A549 (cell line): ENCODE results near the gene CCDC152. TPM values are rescaled to one million over a fixed set of nuclear protein-coding genes. Genes with fewer than 3 reads are reported as not detected.

Source experiments
- ATAC-seq, 2 experiments: fragments of 200-7000 bp in 1 of 2; fragments of >200 bp in 1 of 2; cut with Nextera tagmentation in 1 of 2; cut with Tn5 transposase in 1 of 2; 3 replicates each; pipeline versions ENCODE4 v1.8.0 to v1.9.1; 2018 to 2020; ENCODE audit warnings: mild to moderate bottlenecking in 1 of 2, moderate library complexity in 1 of 2
- CTCF ChIA-PET: fragments of 300-600 bp; sonication (Branson Sonifier 250); formaldehyde crosslinking; extraction: SDS; loops from one replicate; lab custom pipeline; 2021; ENCODE audit warnings: antibody characterized with exemption, inconsistent platforms; lab: Yijun Ruan, JAX
- POLR2A ChIA-PET: fragments of 350-600 bp; formaldehyde crosslinking; extraction: SDS; loops from one replicate; lab custom pipeline; 2021; ENCODE audit warnings: antibody characterized with exemption, inconsistent platforms; lab: Yijun Ruan, JAX
- DNase-seq, 2 experiments: peaks; one replicate each; pipeline versions ENCODE4 v3.0.0 to v3.0.0-alpha.2; 2011 to 2016; ENCODE audit warnings: low read depth in 1 of 2, low spot score in 1 of 2
- FAIRE-seq: peaks from 2 replicates; lab custom pipeline; 2011; peaks lifted over from hg19 to GRCh38; lab: Jason Lieb, UNC
- H3K27ac ChIP-seq, 2 experiments: fragments of >200 bp; sonication (Bioruptor Twin); formaldehyde crosslinking; 3 replicates each; pipeline ENCODE4 v1.5.1; 2016 to 2017
- H3K4me1 ChIP-seq: fragments of >200 bp; sonication (Bioruptor Twin); formaldehyde crosslinking; 3 replicates; pipeline ENCODE4 v1.6.1; 2016
- H3K4me2 ChIP-seq: fragments of >200 bp; sonication (Bioruptor Twin); formaldehyde crosslinking; 3 replicates; pipeline ENCODE4 v1.6.1; 2016
- H3K4me3 ChIP-seq: fragments of >200 bp; sonication (Bioruptor Twin); formaldehyde crosslinking; 3 replicates; pipeline ENCODE4 v1.5.1; 2016
- H3K9me3 ChIP-seq: fragments of >200 bp; sonication (Bioruptor Twin); formaldehyde crosslinking; 3 replicates; pipeline ENCODE4 v1.6.1; 2016
- CBX8 ChIP-seq: fragments of 200-600 bp; sonication (generic); IDR thresholded peaks from 2 replicates; pipeline ENCODE4 v1.6.1; 2016
- CHD4 ChIP-seq: fragments of 200-600 bp; sonication (generic); IDR thresholded peaks from 2 replicates; pipeline ENCODE4 v1.6.1; 2016; ENCODE audit warnings: antibody characterized with exemption, mild to moderate bottlenecking, borderline replicate concordance
- EHF ChIP-seq: fragments of 250-450 bp; sonication (Bioruptor Pico); IDR thresholded peaks from 2 replicates; pipeline ENCODE4 v1.5.0; 2020; ENCODE audit warnings: mild to moderate bottlenecking
- EHMT2 ChIP-seq: fragments of 200-600 bp; sonication (generic); IDR thresholded peaks from 2 replicates; pipeline ENCODE4 v1.6.1; 2016; ENCODE audit warnings: antibody characterized with exemption, low read depth, mild to moderate bottlenecking, moderate library complexity
- FOSB ChIP-seq: fragments of 250-450 bp; sonication (Bioruptor Pico); IDR thresholded peaks from 2 replicates; pipeline ENCODE4 v1.5.0; 2020; ENCODE audit warnings: mild to moderate bottlenecking, moderate library complexity
- FOSL2 ChIP-seq, 2 experiments: fragments of 450-650 bp in 1 of 2; fragments of >200 bp in 1 of 2; sonication (Bioruptor Twin) in 1 of 2; formaldehyde crosslinking; IDR thresholded peaks; 2 replicates each; pipeline versions ENCODE4 v1.5.0 to v1.6.1; 2016 to 2020; ENCODE audit warnings: mild to moderate bottlenecking in 1 of 2, moderate library complexity in 1 of 2
- HEYL ChIP-seq: fragments of 250-450 bp; sonication (Bioruptor Pico); IDR thresholded peaks from 2 replicates; pipeline ENCODE4 v1.8.0; 2021; ENCODE audit warnings: mild to moderate bottlenecking, moderate library complexity
- HOXA7 ChIP-seq: fragments of 250-450 bp; sonication (Bioruptor Pico); IDR thresholded peaks from 2 replicates; pipeline ENCODE4 v1.5.0; 2020; ENCODE audit warnings: mild to moderate bottlenecking, moderate library complexity
- HOXB5 ChIP-seq: fragments of 250-450 bp; sonication (Bioruptor Pico); IDR thresholded peaks from 2 replicates; pipeline ENCODE4 v1.5.0; 2020; ENCODE audit warnings: mild to moderate bottlenecking, moderate library complexity
- JUN ChIP-seq, 2 experiments: fragments of >200 bp; sonication (Bioruptor Twin); formaldehyde crosslinking; IDR thresholded peaks; 2 replicates in 1 of 2; 3 replicates in 1 of 2; pipeline ENCODE4 v1.6.1; 2016 to 2017
- MAZ ChIP-seq: fragments of 150-350 bp; IDR thresholded peaks from 2 replicates; pipeline ENCODE4 v1.6.1; 2014; ENCODE audit warnings: antibody characterized with exemption, low read depth, low read length, borderline replicate concordance
- NFE2L2 ChIP-seq: fragments of 150-350 bp; conservative IDR thresholded peaks from 2 replicates; pipeline ENCODE4 v1.6.1; 2014; ENCODE audit warnings: low read length
- NR3C1 ChIP-seq: fragments of >200 bp; sonication (Bioruptor Twin); formaldehyde crosslinking; IDR thresholded peaks from 3 replicates; pipeline ENCODE4 v1.6.1; 2017
- POLR2A ChIP-seq: IDR thresholded peaks from 2 replicates; pipeline ENCODE4 v1.6.1; 2012; ENCODE audit warnings: mild to moderate bottlenecking, low read length
- RAD21 ChIP-seq, 2 experiments: fragments of >200 bp in 1 of 2; sonication (Bioruptor Twin) in 1 of 2; formaldehyde crosslinking in 1 of 2; IDR thresholded peaks in 1 of 2; conservative IDR thresholded peaks in 1 of 2; 2 replicates in 1 of 2; 3 replicates in 1 of 2; pipeline ENCODE4 v1.6.1; 2012 to 2018; ENCODE audit warnings: inconsistent platforms in 1 of 2
- RARB ChIP-seq: fragments of 250-450 bp; sonication (Bioruptor Pico); IDR thresholded peaks from 2 replicates; pipeline ENCODE4 v1.8.0; 2021; ENCODE audit warnings: mild to moderate bottlenecking, moderate library complexity
- RFX5 ChIP-seq: fragments of 450-650 bp; IDR thresholded peaks from 2 replicates; pipeline ENCODE4 v1.7.1; 2014; ENCODE audit warnings: antibody characterized with exemption, mild to moderate bottlenecking, moderate library complexity
- SMC3 ChIP-seq: fragments of >200 bp; sonication (Bioruptor Twin); formaldehyde crosslinking; IDR thresholded peaks from 3 replicates; pipeline ENCODE4 v1.6.1; 2018; ENCODE audit warnings: inconsistent platforms
- SREBF2 ChIP-seq: fragments of 450-650 bp; IDR thresholded peaks from 2 replicates; pipeline ENCODE4 v1.6.1; 2014; ENCODE audit warnings: mild to moderate bottlenecking, moderate library complexity
- TP53 ChIP-seq: fragments of 250-450 bp; sonication (Bioruptor Pico); IDR thresholded peaks from 2 replicates; pipeline ENCODE4 v1.5.0; 2021; ENCODE audit warnings: mild to moderate bottlenecking, moderate library complexity
- ZC3H11A ChIP-seq: fragments of 450-650 bp; IDR thresholded peaks from 2 replicates; pipeline ENCODE4 v1.6.1; 2014; ENCODE audit warnings: antibody characterized with exemption, mild to moderate bottlenecking
- ZFP36 ChIP-seq: fragments of 450-650 bp; IDR thresholded peaks from 2 replicates; pipeline ENCODE4 v1.6.1; 2014; ENCODE audit warnings: borderline replicate concordance; ENCODE audit not compliant: partially characterized antibody
- WGBS: methylation state at CpG from one replicate; pipeline ENCODE4 v1.1.6; 2017; ENCODE audit errors: missing lambda C conversion rate; 5-methylcytosine and 5-hydroxymethylcytosine counted together
- polyA plus RNA-seq, 4 experiments: library from polyadenylated mRNA; depleted of rRNA in 3 of 4; stranded (reverse); fragments of >200 nt; fragmentation: RNase III in 1 of 4; extraction: RNeasy Plus Mini Kit Qiagen cat#74134 plus additional on column Dnase treatment in 1 of 4; gene quantifications; 2 replicates in 3 of 4; 3 replicates in 1 of 4; pipeline ENCODE4 v1.2.3, GENCODE V29; 2011 to 2017
- TF ChIP-seq, protein P1 (sequence below): fragments of 200-600 bp; sonication (generic); IDR thresholded peaks from 2 replicates; pipeline ENCODE4 v1.6.1; 2016; ENCODE audit warnings: antibody characterized with exemption, mild to moderate bottlenecking, moderate library complexity
- TF ChIP-seq, protein P2 (sequence below): IDR thresholded peaks from 2 replicates; pipeline ENCODE4 v1.6.1; 2012

The CCDC152 gene
- polyA plus RNA-seq, 2 of the 4 experiments (the other 2 are of a cell fraction), result not detected

DNA sequence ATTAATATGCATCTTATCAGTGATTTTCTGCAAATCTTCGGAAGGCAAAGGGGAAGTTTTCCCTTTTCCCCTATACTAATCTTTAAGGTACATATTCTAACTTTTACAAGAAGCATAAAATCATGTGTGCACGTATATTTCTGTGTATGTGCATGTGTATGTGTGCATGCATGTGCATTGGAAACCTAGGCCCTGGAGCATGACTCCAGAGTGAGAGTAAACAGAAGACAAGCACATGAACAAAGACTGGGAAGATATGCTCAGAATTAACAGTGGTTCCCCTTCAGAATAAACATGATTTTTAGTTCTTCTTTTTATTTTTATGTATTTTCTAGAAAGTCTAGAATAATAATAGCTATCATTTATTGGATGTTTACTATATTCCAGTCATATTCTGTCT, 65.9 kb downstream of the CCDC152 start:
- TF ChIP-seq SMC3, result no peak
- no peak for TF ChIP-seq SREBF2
- no peak for TF ChIP-seq HOXB5 (CRISPR knock-in tag)
- no peak for TF ChIP-seq RFX5
- TF ChIP-seq, protein P1, sequence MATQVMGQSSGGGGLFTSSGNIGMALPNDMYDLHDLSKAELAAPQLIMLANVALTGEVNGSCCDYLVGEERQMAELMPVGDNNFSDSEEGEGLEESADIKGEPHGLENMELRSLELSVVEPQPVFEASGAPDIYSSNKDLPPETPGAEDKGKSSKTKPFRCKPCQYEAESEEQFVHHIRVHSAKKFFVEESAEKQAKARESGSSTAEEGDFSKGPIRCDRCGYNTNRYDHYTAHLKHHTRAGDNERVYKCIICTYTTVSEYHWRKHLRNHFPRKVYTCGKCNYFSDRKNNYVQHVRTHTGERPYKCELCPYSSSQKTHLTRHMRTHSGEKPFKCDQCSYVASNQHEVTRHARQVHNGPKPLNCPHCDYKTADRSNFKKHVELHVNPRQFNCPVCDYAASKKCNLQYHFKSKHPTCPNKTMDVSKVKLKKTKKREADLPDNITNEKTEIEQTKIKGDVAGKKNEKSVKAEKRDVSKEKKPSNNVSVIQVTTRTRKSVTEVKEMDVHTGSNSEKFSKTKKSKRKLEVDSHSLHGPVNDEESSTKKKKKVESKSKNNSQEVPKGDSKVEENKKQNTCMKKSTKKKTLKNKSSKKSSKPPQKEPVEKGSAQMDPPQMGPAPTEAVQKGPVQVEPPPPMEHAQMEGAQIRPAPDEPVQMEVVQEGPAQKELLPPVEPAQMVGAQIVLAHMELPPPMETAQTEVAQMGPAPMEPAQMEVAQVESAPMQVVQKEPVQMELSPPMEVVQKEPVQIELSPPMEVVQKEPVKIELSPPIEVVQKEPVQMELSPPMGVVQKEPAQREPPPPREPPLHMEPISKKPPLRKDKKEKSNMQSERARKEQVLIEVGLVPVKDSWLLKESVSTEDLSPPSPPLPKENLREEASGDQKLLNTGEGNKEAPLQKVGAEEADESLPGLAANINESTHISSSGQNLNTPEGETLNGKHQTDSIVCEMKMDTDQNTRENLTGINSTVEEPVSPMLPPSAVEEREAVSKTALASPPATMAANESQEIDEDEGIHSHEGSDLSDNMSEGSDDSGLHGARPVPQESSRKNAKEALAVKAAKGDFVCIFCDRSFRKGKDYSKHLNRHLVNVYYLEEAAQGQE, result no peak
- no peak for TF ChIP-seq RAD21 (conservative IDR thresholded peaks at IDR 0.05 in 1 of 2, IDR thresholded peaks at IDR 0.05 in 1 of 2)
- no peak for TF ChIP-seq POLR2A
- TF ChIP-seq CHD4, result no peak
- Histone ChIP-seq H3K4me2 (no peak overlapping the region), H3K9me3 (no peaks in the 10 kb centered on the region), H3K4me1 (no peaks in the 10 kb centered on the region), H3K27ac (no peak overlapping the region), H3K4me3 (no peak overlapping the region)
- DNase-seq (no peak), FAIRE-seq (no peak), ATAC-seq (no peak)
- ChIA-PET CTCF (no interaction called here), POLR2A (no interaction called here)
- 15% methylated on average over 2 of the region's 2 CpGs for WGBS

DNA sequence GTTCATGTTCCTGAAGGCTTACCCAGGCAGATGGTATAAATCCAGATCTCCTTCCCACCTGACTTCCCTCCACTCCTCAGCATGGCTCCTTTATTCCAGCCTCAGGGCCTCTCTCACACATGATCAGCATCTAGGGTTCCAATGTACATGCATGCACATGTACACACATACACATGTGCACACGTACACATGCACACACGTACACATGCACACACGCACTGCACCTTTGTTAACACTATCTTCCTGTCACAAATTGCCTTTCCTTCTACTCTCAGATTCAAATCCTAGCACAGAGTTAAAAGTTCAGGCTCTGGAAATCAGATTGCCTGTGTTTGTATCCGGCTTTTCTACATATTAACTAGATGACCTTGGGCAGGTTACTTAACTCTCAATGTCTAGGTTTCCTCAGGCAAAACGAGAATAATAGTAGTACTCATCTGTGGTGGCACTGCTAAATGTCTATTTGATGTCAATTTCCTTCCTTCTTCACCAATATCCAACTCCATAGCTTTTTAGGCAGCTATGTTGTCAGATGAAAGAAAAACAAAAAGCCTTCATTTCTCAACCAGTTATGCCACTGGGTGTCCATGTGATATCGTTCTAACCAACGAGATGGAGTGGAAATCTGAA, 67.8 kb downstream of the CCDC152 start:
- CTCF ChIA-PET, result interaction anchor here (1.9 kb wide), 1 partner anchor 402 kb away, joined by 4 read pairs; the partner anchor contains the start of gene GHR
- FAIRE-seq, result no peak
- no peak for DNase-seq
- ATAC-seq, result no peak
- H3K4me3 ChIP-seq, result no peak overlapping the region
- H3K4me1 ChIP-seq, result no peaks in the 10 kb centered on the region
- WGBS, result 29% methylated on average over 7 of the region's 7 CpGs
- TF ChIP-seq SMC3 (no peak), HOXA7 (CRISPR knock-in tag) (no peak), MAZ (no peak), RARB (CRISPR knock-in tag) (no peak), FOSB (no peak), NFE2L2 (no peak), EHF (CRISPR knock-in tag) (no peak), EHMT2 (no peak), HEYL (CRISPR knock-in tag) (no peak), ZC3H11A (no peak), JUN (IDR thresholded peaks at IDR 0.05) (no peak), CBX8 (no peak), NR3C1 (no peak), TP53 (CRISPR knock-in tag) (no peak), CHD4 (no peak), FOSL2 (IDR thresholded peaks at IDR 0.05) (no peak), FOSL2 (CRISPR knock-in tag; IDR thresholded peaks at IDR 0.05) (no peak), ZFP36 (no peak)
- TF ChIP-seq, protein P2, sequence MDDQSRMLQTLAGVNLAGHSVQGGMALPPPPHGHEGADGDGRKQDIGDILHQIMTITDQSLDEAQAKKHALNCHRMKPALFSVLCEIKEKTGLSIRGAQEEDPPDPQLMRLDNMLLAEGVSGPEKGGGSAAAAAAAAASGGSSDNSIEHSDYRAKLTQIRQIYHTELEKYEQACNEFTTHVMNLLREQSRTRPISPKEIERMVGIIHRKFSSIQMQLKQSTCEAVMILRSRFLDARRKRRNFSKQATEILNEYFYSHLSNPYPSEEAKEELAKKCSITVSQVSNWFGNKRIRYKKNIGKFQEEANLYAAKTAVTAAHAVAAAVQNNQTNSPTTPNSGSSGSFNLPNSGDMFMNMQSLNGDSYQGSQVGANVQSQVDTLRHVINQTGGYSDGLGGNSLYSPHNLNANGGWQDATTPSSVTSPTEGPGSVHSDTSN, result no peak
- TF ChIP-seq, all 56 proteins: peak for 0
- Histone ChIP-seq H3K4me2 (no peak overlapping the region), H3K9me3 (no peaks in the 10 kb centered on the region), H3K27ac (no peak overlapping the region)
- POLR2A ChIA-PET, result no interaction called here
